LNCAP (cell line): ENCODE measurements around the gene OR7A5.

ENCODE experiments used
- TF ChIP-seq, protein P1 (sequence below): fragments of 450-650 bp; IDR thresholded peaks from 2 replicates; pipeline ENCODE4 v1.5.1; 2017; ENCODE audit warnings: mild to moderate bottlenecking

The OR7A5 gene

DNA sequence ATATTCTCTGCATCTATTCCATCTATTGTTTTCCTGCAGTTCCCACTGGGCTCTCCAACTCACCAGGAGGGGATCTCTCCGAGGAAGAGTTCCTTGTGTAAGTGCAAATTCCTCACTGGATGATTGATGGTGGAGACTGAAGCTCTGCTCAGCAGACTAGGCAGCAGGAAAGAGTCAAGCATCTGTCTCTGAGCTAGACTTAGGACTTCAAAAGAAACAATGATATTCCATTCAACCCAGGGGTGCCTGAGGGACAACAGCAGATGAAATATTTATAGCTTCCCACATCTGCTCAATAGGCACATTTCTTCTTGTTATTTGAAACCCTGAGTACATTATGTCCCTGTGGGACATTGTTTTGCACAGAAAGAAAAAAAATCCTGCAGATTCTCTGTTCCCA lies at the start of gene OR7A5, which contains the start of gene OR7C1:
Gene OR7A5, minus strand, starts transcription at position 175 of the 400 bp plus-strand sequence. CDS start 6,944 bp downstream, outside the sequence.
Gene OR7C1, minus strand, starts transcription at position 175 of the 400 bp plus-strand sequence. CDS start 35,049 bp downstream, outside the sequence.
- TF ChIP-seq, protein P1, sequence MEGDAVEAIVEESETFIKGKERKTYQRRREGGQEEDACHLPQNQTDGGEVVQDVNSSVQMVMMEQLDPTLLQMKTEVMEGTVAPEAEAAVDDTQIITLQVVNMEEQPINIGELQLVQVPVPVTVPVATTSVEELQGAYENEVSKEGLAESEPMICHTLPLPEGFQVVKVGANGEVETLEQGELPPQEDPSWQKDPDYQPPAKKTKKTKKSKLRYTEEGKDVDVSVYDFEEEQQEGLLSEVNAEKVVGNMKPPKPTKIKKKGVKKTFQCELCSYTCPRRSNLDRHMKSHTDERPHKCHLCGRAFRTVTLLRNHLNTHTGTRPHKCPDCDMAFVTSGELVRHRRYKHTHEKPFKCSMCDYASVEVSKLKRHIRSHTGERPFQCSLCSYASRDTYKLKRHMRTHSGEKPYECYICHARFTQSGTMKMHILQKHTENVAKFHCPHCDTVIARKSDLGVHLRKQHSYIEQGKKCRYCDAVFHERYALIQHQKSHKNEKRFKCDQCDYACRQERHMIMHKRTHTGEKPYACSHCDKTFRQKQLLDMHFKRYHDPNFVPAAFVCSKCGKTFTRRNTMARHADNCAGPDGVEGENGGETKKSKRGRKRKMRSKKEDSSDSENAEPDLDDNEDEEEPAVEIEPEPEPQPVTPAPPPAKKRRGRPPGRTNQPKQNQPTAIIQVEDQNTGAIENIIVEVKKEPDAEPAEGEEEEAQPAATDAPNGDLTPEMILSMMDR = no peak

DNA sequence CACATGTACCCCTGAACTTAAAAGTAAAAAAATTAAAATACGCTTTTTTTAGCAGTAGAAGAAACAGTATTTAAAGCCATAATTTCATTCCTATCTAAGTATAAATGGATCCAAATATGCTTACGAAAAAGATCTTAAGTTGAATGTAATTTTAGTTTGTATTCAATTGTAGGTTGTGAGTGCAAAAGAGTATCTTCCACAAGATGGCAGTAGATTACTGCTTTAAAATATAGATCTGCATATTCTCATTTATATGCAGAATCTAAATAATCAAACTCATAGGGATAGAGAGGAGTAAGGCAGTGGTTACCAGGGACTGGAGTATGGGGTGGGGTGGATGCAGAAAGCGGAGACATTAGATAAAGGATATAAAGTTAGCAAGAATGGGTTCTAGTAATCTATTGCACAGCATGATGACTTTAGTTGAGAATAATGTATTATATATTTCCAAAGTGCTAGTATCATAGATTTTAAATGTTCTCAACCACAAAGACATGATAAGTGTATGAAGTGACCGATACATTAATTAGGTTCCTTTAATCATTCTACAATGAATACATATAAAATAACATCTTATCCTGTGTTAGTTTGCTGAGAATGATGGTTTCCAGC lies 36.7 kb upstream of the OR7A5 start:
- TF ChIP-seq, protein P1 = peak; percentile 71

DNA sequence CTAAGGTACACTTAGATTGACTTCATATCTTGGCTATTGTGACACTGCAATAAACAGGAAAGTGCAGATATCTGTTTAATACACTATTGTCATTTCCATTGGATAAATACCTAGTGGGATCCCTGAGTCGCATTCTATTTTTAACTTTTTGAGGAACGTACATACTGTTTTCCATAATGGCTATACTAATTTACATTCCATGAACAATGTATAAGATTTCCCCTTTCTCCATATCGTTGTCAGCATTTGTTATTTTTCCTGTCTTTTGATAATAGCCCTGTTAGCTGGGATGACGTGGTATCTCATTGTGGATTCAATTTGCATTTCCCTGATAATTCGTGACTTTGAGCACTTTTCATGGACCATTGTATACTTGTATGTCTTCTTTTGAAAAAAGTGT lies 33.5 kb upstream of the OR7A5 start:
- TF ChIP-seq, protein P1 = no peak

DNA sequence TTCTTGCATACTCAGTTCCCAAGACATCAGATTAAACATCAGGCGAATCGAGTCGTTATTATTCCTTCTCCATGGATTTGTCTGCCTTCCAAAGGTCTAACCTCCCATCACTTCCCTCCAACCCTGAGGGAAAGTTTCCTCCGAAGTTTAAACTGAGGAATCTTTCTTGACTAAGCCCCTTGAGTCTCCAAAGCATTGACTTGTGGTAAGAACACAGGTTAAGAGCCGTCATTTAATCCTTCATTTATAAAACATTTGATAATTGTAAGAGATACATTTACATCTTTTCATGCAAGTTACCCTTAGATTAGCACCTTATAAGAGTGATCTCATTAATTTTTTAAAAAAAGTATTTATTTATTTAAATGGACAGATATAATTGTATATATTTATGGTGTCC lies 13.8 kb upstream of the OR7A5 start, which contains the start of gene OR7A10:
Gene OR7A10, minus strand, starts transcription at position 101 of the 400 bp plus-strand sequence. CDS start 7,045 bp downstream, outside the sequence.
- TF ChIP-seq, protein P1 = no peak

DNA sequence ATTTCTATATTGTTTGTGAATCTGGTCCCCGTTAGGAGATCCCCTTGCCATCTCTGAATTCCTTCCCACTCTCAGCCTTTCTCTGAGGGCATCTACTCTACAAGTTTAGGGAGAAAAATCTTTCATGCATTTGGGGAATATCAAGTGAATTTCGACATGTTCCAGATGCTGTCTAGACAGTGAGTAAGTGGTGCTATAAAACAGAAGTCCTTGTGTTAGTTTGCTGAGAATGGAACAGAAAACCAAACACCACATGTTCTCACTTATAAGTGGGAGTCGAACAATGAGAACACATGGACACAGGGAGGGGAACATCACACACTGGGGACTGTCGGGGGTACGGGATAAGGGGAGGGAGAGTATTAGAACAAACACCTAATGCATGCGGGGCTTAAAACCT lies 8.6 kb upstream of the OR7A5 start:
- TF ChIP-seq, protein P1 = no peak

DNA sequence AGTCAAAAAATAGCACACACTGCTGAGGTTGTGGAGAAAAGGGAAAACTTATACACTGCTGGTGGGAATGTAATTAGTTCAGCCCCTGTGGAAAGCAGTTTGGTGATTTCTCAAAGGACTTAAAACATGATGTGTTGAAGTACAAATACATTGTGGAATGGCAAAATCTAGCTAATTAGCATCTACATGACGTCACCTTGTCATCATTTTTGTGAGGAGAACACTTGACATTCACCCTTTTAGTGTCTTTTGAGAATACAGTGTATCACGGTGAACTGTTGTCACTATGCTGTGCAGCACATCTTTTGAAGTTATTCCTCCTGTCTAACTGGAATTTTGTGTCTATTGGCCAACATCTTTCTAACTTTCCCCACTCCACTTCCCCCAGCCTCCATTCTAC lies 8.2 kb upstream of the OR7A5 start:
- TF ChIP-seq, protein P1 = no peak

DNA sequence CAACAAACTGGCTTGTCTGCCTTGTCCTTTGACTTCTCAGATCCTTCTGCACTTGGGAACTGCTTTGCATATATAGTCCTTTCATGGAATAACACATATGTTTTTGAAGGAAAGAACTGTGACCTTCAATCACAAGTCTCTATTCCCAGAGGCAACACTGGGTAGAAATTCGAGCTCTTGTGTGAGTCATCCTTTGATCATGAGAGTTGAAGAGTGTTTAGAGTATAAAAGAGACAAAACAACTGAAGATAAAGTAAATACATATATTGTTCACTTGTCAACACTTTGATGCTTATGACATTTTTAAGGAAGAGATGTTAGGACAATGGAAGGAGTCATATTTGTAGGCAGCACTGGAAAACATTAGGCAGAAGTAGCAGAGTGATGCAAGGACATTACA lies 5.2 kb upstream of the OR7A5 start:
- TF ChIP-seq, protein P1 = no peak
